ENCODE measurements around the gene FBH1.
"Not testable (repeated sequence)": the region's sequence is repeated elsewhere in the genome, so short reads cannot be mapped to it uniquely, and the experiment has no call there.

The FBH1 gene

GRCh38 chr10:5961405-5962100, 71.5 kb downstream of the FBH1 start:
- H3K36me3 ChIP-seq (ENCODE audit: insufficient read depth, low read length), result no peaks in the 10 kb centered on the region; the same call in 1 of the 2 replicates

DNA sequence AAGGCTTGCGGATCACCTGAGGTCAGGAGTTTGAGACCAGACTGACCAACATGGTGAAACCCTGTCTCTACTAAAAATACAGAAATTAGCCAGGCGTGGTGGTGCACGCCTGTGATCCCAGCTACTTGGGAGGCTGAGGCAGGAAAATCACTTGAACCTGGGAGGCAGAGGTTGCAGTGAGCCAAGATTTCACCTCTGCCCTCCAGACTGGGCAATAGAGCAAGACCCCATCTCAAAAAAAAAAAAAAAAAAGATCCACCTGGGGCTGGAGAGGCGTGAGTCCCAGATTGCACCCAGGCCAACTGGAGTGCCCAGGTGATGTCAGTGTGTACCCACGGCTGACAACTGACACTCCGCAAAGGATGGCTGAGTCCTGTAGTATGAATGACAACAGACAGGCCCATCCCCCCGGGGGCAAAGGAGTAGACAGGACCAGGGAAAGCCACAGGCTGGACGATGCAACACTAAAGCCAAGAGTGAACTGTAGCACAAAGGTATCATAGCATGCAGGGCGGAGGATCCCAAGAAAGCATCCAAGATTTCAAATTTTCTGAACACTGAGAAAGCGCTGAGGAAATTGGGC, 72.4 kb downstream of the FBH1 start:
- not testable (repeated sequence) for H3K4me2 ChIP-seq (ENCODE audit: low read length); H3K27me3 ChIP-seq (ENCODE audit: insufficient read depth, low read length); H3K9me2 ChIP-seq (ENCODE audit: low read depth, low read length); H3K4me3 ChIP-seq (ENCODE audit: low read depth, low read length, poor library complexity, severe bottlenecking); H4K20me1 ChIP-seq (ENCODE audit: insufficient read depth, low read length); H3K9me3 ChIP-seq (ENCODE audit: low read length); H3K79me2 ChIP-seq (ENCODE audit: insufficient read depth, low read length); H3K27ac ChIP-seq (ENCODE audit: low read depth, low read length, poor library complexity, severe bottlenecking); H3K36me3 ChIP-seq (ENCODE audit: insufficient read depth, low read length); H3K9ac ChIP-seq (ENCODE audit: low read length); H2AFZ ChIP-seq (ENCODE audit: low read length); H3K4me1 ChIP-seq (ENCODE audit: insufficient read depth, low read length, severe bottlenecking); H3F3A ChIP-seq (ENCODE audit: insufficient read depth, low read length)

More at GRCh38 chr10:5961405-5962100, 71.5 kb downstream of the FBH1 start:
- no peak for TF ChIP-seq CTCF (IDR thresholded peaks at IDR 0.05; ENCODE audit: low read length)
- no peak for TF ChIP-seq EZH2 (IDR thresholded peaks at IDR 0.05; ENCODE audit: borderline replicate concordance, low read length)
- H3K27me3 ChIP-seq (ENCODE audit: insufficient read depth, low read length), result peaks cover 6% of the 10 kb centered on the region; the same call in 1 of the 2 replicates
- H2AFZ ChIP-seq (ENCODE audit: low read length), result no peak overlapping the region
- H3K9me3 ChIP-seq (ENCODE audit: low read length), result no peaks in the 10 kb centered on the region
- no peak overlapping the region for H3K4me2 ChIP-seq (ENCODE audit: low read length)
- H3K4me3 ChIP-seq (ENCODE audit: low read depth, low read length, poor library complexity, severe bottlenecking), result no peak overlapping the region
- no peaks in the 10 kb centered on the region for H3F3A ChIP-seq (ENCODE audit: insufficient read depth, low read length)
- H3K9ac ChIP-seq (ENCODE audit: low read length), result no peak overlapping the region
- H3K79me2 ChIP-seq (ENCODE audit: insufficient read depth, low read length), result no peaks in the 10 kb centered on the region
- H3K27ac ChIP-seq (ENCODE audit: low read depth, low read length, poor library complexity, severe bottlenecking), result no peak overlapping the region
- H4K20me1 ChIP-seq (ENCODE audit: insufficient read depth, low read length), result no peaks in the 10 kb centered on the region
- no peaks in the 10 kb centered on the region for H3K4me1 ChIP-seq (ENCODE audit: insufficient read depth, low read length, severe bottlenecking)
- H3K9me2 ChIP-seq (ENCODE audit: low read depth, low read length), result no peaks in the 10 kb centered on the region

GRCh38 chr10:5963071-5963470, 73.0 kb downstream of the FBH1 start:
- H3K9me3 ChIP-seq (ENCODE audit: low read length), result no peaks in the 10 kb centered on the region
- H3K36me3 ChIP-seq (ENCODE audit: insufficient read depth, low read length), result no peaks in the 10 kb centered on the region; the same call in 1 of the 2 replicates
- no peak overlapping the region for H2AFZ ChIP-seq (ENCODE audit: low read length)
- no peaks in the 10 kb centered on the region for H3K79me2 ChIP-seq (ENCODE audit: insufficient read depth, low read length)
- TF ChIP-seq EZH2 (IDR thresholded peaks at IDR 0.05; ENCODE audit: borderline replicate concordance, low read length) (no peak), CTCF (IDR thresholded peaks at IDR 0.05; ENCODE audit: low read length) (no peak)
- H3K27me3 ChIP-seq (ENCODE audit: insufficient read depth, low read length), result peaks cover 6% of the 10 kb centered on the region; the same call in 1 of the 2 replicates
- no peak overlapping the region for H3K4me3 ChIP-seq (ENCODE audit: low read depth, low read length, poor library complexity, severe bottlenecking)
- H3K9ac ChIP-seq (ENCODE audit: low read length), result no peak overlapping the region
- H3K4me2 ChIP-seq (ENCODE audit: low read length), result no peak overlapping the region
- H4K20me1 ChIP-seq (ENCODE audit: insufficient read depth, low read length), result no peaks in the 10 kb centered on the region
- no peaks in the 10 kb centered on the region for H3F3A ChIP-seq (ENCODE audit: insufficient read depth, low read length)
- no peaks in the 10 kb centered on the region for H3K4me1 ChIP-seq (ENCODE audit: insufficient read depth, low read length, severe bottlenecking)
- H3K27ac ChIP-seq (ENCODE audit: low read depth, low read length, poor library complexity, severe bottlenecking), result no peak overlapping the region
- no peaks in the 10 kb centered on the region for H3K9me2 ChIP-seq (ENCODE audit: low read depth, low read length)

Data from OCI-LY1 (cell line).